WTC11 (cell line): ENCODE measurements around the gene MRPL28. TPM values are rescaled to one million over a fixed set of nuclear protein-coding genes. Genes with fewer than 3 reads are reported as not detected.

Experiments used
- ATAC-seq: fragments of 200-7000 bp; cut with Tn5 transposase; 2 replicates; pipeline ENCODE4 v1.10.0; 2021; ENCODE audit warnings: mild to moderate bottlenecking, moderate library complexity
- CTCF ChIA-PET: fragments of 300-600 bp; sonication (Branson Sonifier 250); formaldehyde crosslinking; loops from one replicate; lab custom pipeline; 2021; ENCODE audit warnings: antibody characterized with exemption; lab: Charles Lee
- POLR2A ChIA-PET: fragments of 350-600 bp; sonication (Branson Sonifier 250); formaldehyde crosslinking; loops from one replicate; lab custom pipeline; 2021; ENCODE audit warnings: antibody characterized with exemption; lab: Charles Lee
- DNase-seq: peaks from one replicate; pipeline ENCODE4 v3.0.0; 2021; ENCODE audit warnings: low spot score
- H3K27ac Mint-ChIP-seq: 2 replicates; pipeline ENCODE4 v1.8.0; 2021; ENCODE audit warnings: mixed read lengths
- H3K27me3 Mint-ChIP-seq: 2 replicates; pipeline ENCODE4 v1.8.0; 2021; ENCODE audit warnings: low read depth, mild to moderate bottlenecking, moderate library complexity, mixed read lengths
- H3K36me3 Mint-ChIP-seq: 2 replicates; pipeline ENCODE4 v1.8.0; 2021; ENCODE audit warnings: mixed read lengths
- H3K4me1 Mint-ChIP-seq: 2 replicates; pipeline ENCODE4 v1.8.0; 2022; ENCODE audit warnings: mixed read lengths
- H3K4me3 Mint-ChIP-seq: 2 replicates; pipeline ENCODE4 v1.8.0; 2021; ENCODE audit warnings: mild to moderate bottlenecking, moderate library complexity, mixed read lengths
- H3K9me3 Mint-ChIP-seq: 2 replicates; pipeline ENCODE4 v1.8.0; 2021; ENCODE audit warnings: mixed read lengths
- CDX4 ChIP-seq: fragments of 250-450 bp; sonication (Bioruptor Pico); IDR thresholded peaks from 2 replicates; pipeline ENCODE4 v1.9.0; 2021; ENCODE audit warnings: moderate library complexity, mild to moderate bottlenecking, inconsistent platforms, borderline replicate concordance
- ELF4 ChIP-seq: sonication (generic); formaldehyde crosslinking; IDR thresholded peaks from 2 replicates; pipeline ENCODE4 v1.8.1; 2022; ENCODE audit warnings: low read depth, mild to moderate bottlenecking, moderate library complexity, missing genetic modification reagents
- IRF2 ChIP-seq: sonication (generic); formaldehyde crosslinking; IDR thresholded peaks from 2 replicates; pipeline ENCODE4 v1.8.0; 2022; ENCODE audit warnings: low read depth, missing genetic modification reagents, borderline replicate concordance
- JAZF1 ChIP-seq: fragments of 250-450 bp; sonication (Bioruptor Pico); IDR thresholded peaks from 2 replicates; pipeline ENCODE4 v1.9.0; 2021; ENCODE audit warnings: moderate library complexity, mild to moderate bottlenecking, inconsistent platforms
- MAX ChIP-seq: sonication (generic); formaldehyde crosslinking; IDR thresholded peaks from 2 replicates; pipeline ENCODE4 v1.8.0; 2022; ENCODE audit warnings: mild to moderate bottlenecking, missing genetic modification reagents
- PRRX2 ChIP-seq: fragments of 250-450 bp; sonication (Bioruptor Pico); IDR thresholded peaks from 2 replicates; pipeline ENCODE4 v1.8.0; 2021; ENCODE audit warnings: mild to moderate bottlenecking
- TP53 ChIP-seq: sonication (generic); formaldehyde crosslinking; IDR thresholded peaks from 2 replicates; pipeline ENCODE4 v1.8.1; 2023; ENCODE audit warnings: mild to moderate bottlenecking, missing genetic modification reagents
- ZNF121 ChIP-seq: sonication (generic); formaldehyde crosslinking; IDR thresholded peaks from 2 replicates; pipeline ENCODE4 v1.8.0; 2023; ENCODE audit warnings: missing genetic modification reagents
- ZNF219 ChIP-seq: sonication (generic); formaldehyde crosslinking; IDR thresholded peaks from 2 replicates; pipeline ENCODE4 v1.8.0; 2023; ENCODE audit warnings: missing genetic modification reagents, mild to moderate bottlenecking, borderline replicate concordance
- ZNF281 ChIP-seq: sonication (generic); formaldehyde crosslinking; IDR thresholded peaks from 2 replicates; pipeline ENCODE4 v1.8.0; 2023; ENCODE audit warnings: mild to moderate bottlenecking, missing genetic modification reagents
- ZNF396 ChIP-seq: fragments of 250-450 bp; sonication (Bioruptor Pico); IDR thresholded peaks from 2 replicates; pipeline ENCODE4 v1.8.0; 2021; ENCODE audit warnings: mild to moderate bottlenecking, moderate library complexity, borderline replicate concordance
- ZSCAN18 ChIP-seq: fragments of 250-450 bp; sonication (Bioruptor Pico); IDR thresholded peaks from 2 replicates; pipeline ENCODE4 v2.1.2; 2022; ENCODE audit warnings: mild to moderate bottlenecking, moderate library complexity
- total RNA-seq: library from RNA; stranded (reverse); gene quantifications from 3 replicates; pipeline ENCODE4 v1.2.3, GENCODE V29; 2021
- TF ChIP-seq, protein P1 (sequence below): sonication (generic); formaldehyde crosslinking; IDR thresholded peaks from 2 replicates; pipeline ENCODE4 v1.8.0; 2023; ENCODE audit warnings: missing genetic modification reagents
- TF ChIP-seq, protein P2 (sequence below): sonication (generic); formaldehyde crosslinking; IDR thresholded peaks from 2 replicates; pipeline ENCODE4 v1.8.1; 2023; ENCODE audit warnings: mild to moderate bottlenecking, missing genetic modification reagents
- TF ChIP-seq, protein P3 (sequence below): sonication (generic); formaldehyde crosslinking; conservative IDR thresholded peaks from 2 replicates; pipeline ENCODE4 v1.8.1; 2022; ENCODE audit warnings: mild to moderate bottlenecking, missing genetic modification reagents
- TF ChIP-seq, protein P4 (sequence below): sonication (generic); formaldehyde crosslinking; IDR thresholded peaks from 2 replicates; pipeline ENCODE4 v1.8.1; 2023; ENCODE audit warnings: mild to moderate bottlenecking, moderate library complexity, missing genetic modification reagents
- TF ChIP-seq, protein P5 (sequence below): sonication (generic); formaldehyde crosslinking; IDR thresholded peaks from 2 replicates; pipeline ENCODE4 v1.8.0; 2022; ENCODE audit warnings: mild to moderate bottlenecking, missing genetic modification reagents

The MRPL28 gene
- total RNA-seq, 1 experiment from 2014 or later, result 119 TPM

DNA sequence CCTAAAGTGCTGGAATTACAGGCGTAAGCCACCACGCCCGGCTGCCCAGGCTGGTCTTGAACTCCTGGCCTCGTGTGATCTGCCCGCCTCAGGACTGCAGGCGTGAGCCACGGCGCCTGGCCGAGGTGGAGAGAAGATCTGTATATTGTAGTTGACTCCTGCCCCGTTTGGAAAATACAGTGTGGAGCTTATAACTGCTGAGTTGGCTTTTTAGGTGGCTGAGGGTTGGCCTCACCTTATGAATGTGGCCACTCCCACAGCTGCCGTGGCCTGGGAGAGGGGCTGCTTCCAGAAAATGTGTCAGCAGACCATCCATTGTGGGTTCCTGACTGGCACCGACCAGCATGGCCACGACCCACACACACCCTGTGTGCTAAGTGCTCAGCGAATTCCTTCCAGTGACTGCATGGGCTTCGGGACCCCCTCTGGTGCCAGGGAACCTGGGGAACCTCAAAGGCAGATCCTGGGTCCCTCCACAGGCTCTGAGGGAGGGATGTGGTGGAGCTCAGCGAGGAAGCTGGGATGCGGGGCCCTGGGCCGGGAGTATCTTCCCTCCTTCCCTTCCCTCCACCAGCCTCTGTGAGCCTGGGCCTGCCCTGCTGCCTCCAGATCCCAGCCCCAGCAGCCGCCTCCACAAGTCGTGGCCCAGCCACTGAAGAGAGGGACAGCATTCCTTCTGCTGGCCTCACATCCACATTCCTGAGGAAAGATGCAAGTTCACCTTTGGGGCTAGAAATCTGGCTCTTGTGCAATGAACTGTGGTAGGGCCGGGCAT lies 44.2 kb upstream of the MRPL28 start:
- H3K27ac Mint-ChIP-seq, result no peak overlapping the region
- no peak for DNase-seq
- no peak for ATAC-seq
- CTCF ChIA-PET, result interaction anchor here (0.7 to 1.6 kb wide), 2 partner anchors 73 to 1024 kb away, joined by 4 to 5 read pairs; no protein-coding TSS in a partner anchor
- H3K36me3 Mint-ChIP-seq, result peaks cover 4% of the 10 kb centered on the region; the same call in 1 of the 2 replicates
- H3K4me1 Mint-ChIP-seq, result no peaks in the 10 kb centered on the region
- no peaks in the 10 kb centered on the region for H3K27me3 Mint-ChIP-seq
- TF ChIP-seq, protein P1, sequence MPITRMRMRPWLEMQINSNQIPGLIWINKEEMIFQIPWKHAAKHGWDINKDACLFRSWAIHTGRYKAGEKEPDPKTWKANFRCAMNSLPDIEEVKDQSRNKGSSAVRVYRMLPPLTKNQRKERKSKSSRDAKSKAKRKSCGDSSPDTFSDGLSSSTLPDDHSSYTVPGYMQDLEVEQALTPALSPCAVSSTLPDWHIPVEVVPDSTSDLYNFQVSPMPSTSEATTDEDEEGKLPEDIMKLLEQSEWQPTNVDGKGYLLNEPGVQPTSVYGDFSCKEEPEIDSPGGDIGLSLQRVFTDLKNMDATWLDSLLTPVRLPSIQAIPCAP (CRISPR knock-in tag), result no peak
- TF ChIP-seq PRRX2 (no peak), IRF2 (no peak), ZNF121 (CRISPR knock-in tag) (no peak), ZNF281 (no peak), ELF4 (CRISPR knock-in tag) (no peak), TP53 (no peak), ZNF219 (CRISPR knock-in tag) (no peak), JAZF1 (CRISPR knock-in tag) (no peak), CDX4 (CRISPR knock-in tag) (no peak), ZSCAN18 (CRISPR knock-in tag) (no peak), MAX (CRISPR knock-in tag) (no peak), ZNF396 (CRISPR knock-in tag) (no peak)
- TF ChIP-seq, protein P2, sequence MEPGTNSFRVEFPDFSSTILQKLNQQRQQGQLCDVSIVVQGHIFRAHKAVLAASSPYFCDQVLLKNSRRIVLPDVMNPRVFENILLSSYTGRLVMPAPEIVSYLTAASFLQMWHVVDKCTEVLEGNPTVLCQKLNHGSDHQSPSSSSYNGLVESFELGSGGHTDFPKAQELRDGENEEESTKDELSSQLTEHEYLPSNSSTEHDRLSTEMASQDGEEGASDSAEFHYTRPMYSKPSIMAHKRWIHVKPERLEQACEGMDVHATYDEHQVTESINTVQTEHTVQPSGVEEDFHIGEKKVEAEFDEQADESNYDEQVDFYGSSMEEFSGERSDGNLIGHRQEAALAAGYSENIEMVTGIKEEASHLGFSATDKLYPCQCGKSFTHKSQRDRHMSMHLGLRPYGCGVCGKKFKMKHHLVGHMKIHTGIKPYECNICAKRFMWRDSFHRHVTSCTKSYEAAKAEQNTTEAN (CRISPR knock-in tag), result no peak
- TF ChIP-seq, protein P3, sequence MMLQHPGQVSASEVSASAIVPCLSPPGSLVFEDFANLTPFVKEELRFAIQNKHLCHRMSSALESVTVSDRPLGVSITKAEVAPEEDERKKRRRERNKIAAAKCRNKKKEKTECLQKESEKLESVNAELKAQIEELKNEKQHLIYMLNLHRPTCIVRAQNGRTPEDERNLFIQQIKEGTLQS, result no peak
- TF ChIP-seq, protein P4, sequence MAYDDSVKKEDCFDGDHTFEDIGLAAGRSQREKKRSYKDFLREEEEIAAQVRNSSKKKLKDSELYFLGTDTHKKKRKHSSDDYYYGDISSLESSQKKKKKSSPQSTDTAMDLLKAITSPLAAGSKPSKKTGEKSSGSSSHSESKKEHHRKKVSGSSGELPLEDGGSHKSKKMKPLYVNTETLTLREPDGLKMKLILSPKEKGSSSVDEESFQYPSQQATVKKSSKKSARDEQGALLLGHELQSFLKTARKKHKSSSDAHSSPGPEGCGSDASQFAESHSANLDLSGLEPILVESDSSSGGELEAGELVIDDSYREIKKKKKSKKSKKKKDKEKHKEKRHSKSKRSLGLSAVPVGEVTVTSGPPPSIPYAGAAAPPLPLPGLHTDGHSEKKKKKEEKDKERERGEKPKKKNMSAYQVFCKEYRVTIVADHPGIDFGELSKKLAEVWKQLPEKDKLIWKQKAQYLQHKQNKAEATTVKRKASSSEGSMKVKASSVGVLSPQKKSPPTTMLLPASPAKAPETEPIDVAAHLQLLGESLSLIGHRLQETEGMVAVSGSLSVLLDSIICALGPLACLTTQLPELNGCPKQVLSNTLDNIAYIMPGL (CRISPR knock-in tag), result no peak
- TF ChIP-seq, protein P5, sequence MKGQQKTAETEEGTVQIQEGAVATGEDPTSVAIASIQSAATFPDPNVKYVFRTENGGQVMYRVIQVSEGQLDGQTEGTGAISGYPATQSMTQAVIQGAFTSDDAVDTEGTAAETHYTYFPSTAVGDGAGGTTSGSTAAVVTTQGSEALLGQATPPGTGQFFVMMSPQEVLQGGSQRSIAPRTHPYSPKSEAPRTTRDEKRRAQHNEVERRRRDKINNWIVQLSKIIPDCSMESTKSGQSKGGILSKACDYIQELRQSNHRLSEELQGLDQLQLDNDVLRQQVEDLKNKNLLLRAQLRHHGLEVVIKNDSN, result no peak
- TF ChIP-seq, all 79 proteins: peak for 0
- Mint-ChIP-seq H3K9me3 (no peaks in the 10 kb centered on the region), H3K4me3 (no peak overlapping the region)
- POLR2A ChIA-PET, result no interaction called here
